ENCODE data around the gene CLCN3. TPM values are rescaled to one million over a fixed set of nuclear protein-coding genes. Genes with fewer than 3 reads are reported as not detected.
A peak's percentile ranks its signal among the peaks of the same experiment; 100 is the strongest.
"Not testable (repeated sequence)": the region's sequence is repeated elsewhere in the genome, so short reads cannot be mapped to it uniquely, and the experiment has no call there.

Gene CLCN3
- total RNA-seq: 10 to 100 TPM; 23.4 to 25.2 TPM

GRCh38 chr4:169619958-169620879 is at the start of gene CLCN3:
Gene CLCN3 (plus strand): TSS chr4:169620578. CDS start chr4:169635929, 15,351 bp downstream.
- Mint-ChIP-seq H3K27me3 (ENCODE audit: low read depth) (no peaks in the 10 kb centered on the region), H3K36me3 (ENCODE audit: low read depth) (peaks cover 8% of the 10 kb centered on the region), H3K27ac (peak within 1 kb of the TSS; percentile 99), H3K4me3 (peak within 1 kb of the TSS; percentile 96), H3K9me3 (ENCODE audit: insufficient read depth) (no peaks in the 10 kb centered on the region), H3K4me1 (ENCODE audit: low read depth) (peaks cover 53% of the 10 kb centered on the region)
- ChIA-PET POLR2A (interaction anchor here (0.5 to 2.5 kb wide), 6 partner anchors 8 to 1302 kb away, joined by 3 to 25 read pairs (median 4); partner anchors contain the start of genes DDX60, MFAP3L and NEK1), CTCF (interaction anchor here (0.7 to 3.0 kb wide), 10 partner anchors 7 to 103 kb away, joined by 3 to 14 read pairs (median 6); partner anchors contain the start of gene NEK1)
- peak; percentile 92 for DNase-seq
- ATAC-seq: peak; percentile 90

GRCh38 chr4:169571012-169571411 is 49.4 kb upstream of the CLCN3 start:
- ATAC-seq; POLR2A ChIA-PET; H3K9me3 Mint-ChIP-seq (ENCODE audit: insufficient read depth); H3K27me3 Mint-ChIP-seq (ENCODE audit: low read depth); H3K4me3 Mint-ChIP-seq; DNase-seq; CTCF ChIA-PET; H3K27ac Mint-ChIP-seq: not testable (repeated sequence)
- Mint-ChIP-seq H3K36me3 (ENCODE audit: low read depth) (peaks cover 35% of the 10 kb centered on the region), H3K4me1 (ENCODE audit: low read depth) (peaks cover 12% of the 10 kb centered on the region)

- Mint-ChIP-seq H3K9me3 (ENCODE audit: insufficient read depth) (no peaks in the 10 kb centered on the region), H3K4me1 (ENCODE audit: low read depth) (peaks cover 9% of the 10 kb centered on the region), H3K4me3 (no peak overlapping the region), H3K36me3 (ENCODE audit: low read depth) (peaks cover 36% of the 10 kb centered on the region), H3K27ac (no peak overlapping the region), H3K27me3 (ENCODE audit: low read depth) (no peaks in the 10 kb centered on the region)
- DNase-seq: no peak
- POLR2A ChIA-PET: no interaction called here
- CTCF ChIA-PET: no interaction called here
- no peak for ATAC-seq
Observed at GRCh38 chr4:169571435-169571834, 48.9 kb upstream of the CLCN3 start.

GRCh38 chr4:169573889-169574288 is 46.5 kb upstream of the CLCN3 start:
- H3K4me3 Mint-ChIP-seq: no peak overlapping the region
- CTCF ChIA-PET: no interaction called here

GRCh38 chr4:169582203-169582602 is 38.2 kb upstream of the CLCN3 start:
- no peak overlapping the region for H3K27ac Mint-ChIP-seq
- POLR2A ChIA-PET: no interaction called here
- no peak for ATAC-seq
- DNase-seq: no peak
- peaks cover 17% of the 10 kb centered on the region for H3K36me3 Mint-ChIP-seq (ENCODE audit: low read depth)
- H3K27me3 Mint-ChIP-seq (ENCODE audit: low read depth): no peaks in the 10 kb centered on the region
- peaks cover 7% of the 10 kb centered on the region for H3K4me1 Mint-ChIP-seq (ENCODE audit: low read depth)
- CTCF ChIA-PET: no interaction called here
- no peak overlapping the region for H3K4me3 Mint-ChIP-seq
- no peaks in the 10 kb centered on the region for H3K9me3 Mint-ChIP-seq (ENCODE audit: insufficient read depth)

More at GRCh38 chr4:169573889-169574288, 46.5 kb upstream of the CLCN3 start:
- POLR2A ChIA-PET: interaction anchor here (0.6 kb wide), 1 partner anchor 41 kb away, joined by 5 read pairs; no protein-coding TSS in a partner anchor
- peaks cover 37% of the 10 kb centered on the region for H3K36me3 Mint-ChIP-seq (ENCODE audit: low read depth)
- H3K4me1 Mint-ChIP-seq (ENCODE audit: low read depth): peaks cover 7% of the 10 kb centered on the region
- no peak overlapping the region for H3K27ac Mint-ChIP-seq
- H3K9me3 Mint-ChIP-seq (ENCODE audit: insufficient read depth): no peaks in the 10 kb centered on the region
- peak; percentile 39 for ATAC-seq
- DNase-seq: no peak
- H3K27me3 Mint-ChIP-seq (ENCODE audit: low read depth): no peaks in the 10 kb centered on the region

- Mint-ChIP-seq H3K27me3 (ENCODE audit: low read depth) (no peaks in the 10 kb centered on the region), H3K27ac (no peak overlapping the region), H3K9me3 (ENCODE audit: insufficient read depth) (no peaks in the 10 kb centered on the region), H3K4me3 (no peak overlapping the region), H3K36me3 (ENCODE audit: low read depth) (peaks cover 21% of the 10 kb centered on the region), H3K4me1 (ENCODE audit: low read depth) (peaks cover 7% of the 10 kb centered on the region)
- ChIA-PET POLR2A (no interaction called here), CTCF (no interaction called here)
- DNase-seq (no peak), ATAC-seq (no peak)
Observed at GRCh38 chr4:169582706-169583105, 37.7 kb upstream of the CLCN3 start.

- ChIA-PET CTCF (no interaction called here), POLR2A (no interaction called here)
- DNase-seq (no peak), ATAC-seq (no peak)
- H3K27ac Mint-ChIP-seq: no peak overlapping the region
- no peaks in the 10 kb centered on the region for H3K9me3 Mint-ChIP-seq (ENCODE audit: insufficient read depth)
- no peak overlapping the region for H3K4me3 Mint-ChIP-seq
- no peaks in the 10 kb centered on the region for H3K27me3 Mint-ChIP-seq (ENCODE audit: low read depth)
- H3K36me3 Mint-ChIP-seq (ENCODE audit: low read depth): peaks cover 21% of the 10 kb centered on the region
- H3K4me1 Mint-ChIP-seq (ENCODE audit: low read depth): peaks cover 7% of the 10 kb centered on the region
Observed at GRCh38 chr4:169583563-169583962, 36.8 kb upstream of the CLCN3 start.

GRCh38 chr4:169593050-169593560 is 27.3 kb upstream of the CLCN3 start:
- H3K27ac Mint-ChIP-seq: no peak overlapping the region
- no peak for DNase-seq
- CTCF ChIA-PET: interaction anchor here (0.7 kb wide), 1 partner anchor 373 kb away, joined by 4 read pairs; no protein-coding TSS in a partner anchor
- no peak for ATAC-seq
- no peaks in the 10 kb centered on the region for H3K27me3 Mint-ChIP-seq (ENCODE audit: low read depth)
- peaks cover 12% of the 10 kb centered on the region for H3K36me3 Mint-ChIP-seq (ENCODE audit: low read depth)
- H3K4me3 Mint-ChIP-seq: no peak overlapping the region
- POLR2A ChIA-PET: no interaction called here
- H3K9me3 Mint-ChIP-seq (ENCODE audit: insufficient read depth): no peaks in the 10 kb centered on the region
- peaks cover 4% of the 10 kb centered on the region for H3K4me1 Mint-ChIP-seq (ENCODE audit: low read depth)

- Mint-ChIP-seq H3K27ac (no peak overlapping the region), H3K9me3 (ENCODE audit: insufficient read depth) (no peaks in the 10 kb centered on the region), H3K4me1 (ENCODE audit: low read depth) (peaks cover 4% of the 10 kb centered on the region), H3K27me3 (ENCODE audit: low read depth) (no peaks in the 10 kb centered on the region), H3K4me3 (no peak overlapping the region), H3K36me3 (ENCODE audit: low read depth) (peaks cover 6% of the 10 kb centered on the region)
- ChIA-PET CTCF (interaction anchor here (1.3 kb wide), 1 partner anchor 28 kb away, joined by 3 read pairs; no protein-coding TSS in a partner anchor), POLR2A (no interaction called here)
- ATAC-seq (no peak), DNase-seq (no peak)
Observed at GRCh38 chr4:169594560-169595195, 25.7 kb upstream of the CLCN3 start.

- Mint-ChIP-seq H3K36me3 (ENCODE audit: low read depth) (peaks cover 13% of the 10 kb centered on the region), H3K27ac (no peak overlapping the region), H3K9me3 (ENCODE audit: insufficient read depth) (no peaks in the 10 kb centered on the region), H3K27me3 (ENCODE audit: low read depth) (no peaks in the 10 kb centered on the region), H3K4me3 (no peak overlapping the region), H3K4me1 (ENCODE audit: low read depth) (peaks cover 19% of the 10 kb centered on the region)
- CTCF ChIA-PET: interaction anchor here (1.4 kb wide), 1 partner anchor 12 kb away, joined by 5 read pairs; the partner anchor contains the start of gene NEK1
- POLR2A ChIA-PET: interaction anchor here (0.6 kb wide), 1 partner anchor 35 kb away, joined by 4 read pairs; no protein-coding TSS in a partner anchor
- no peak for ATAC-seq
- DNase-seq: no peak
Observed at GRCh38 chr4:169601016-169601771, 19.2 kb upstream of the CLCN3 start.

GRCh38 chr4:169603312-169603711 is 17.1 kb upstream of the CLCN3 start:
- Mint-ChIP-seq H3K9me3 (ENCODE audit: insufficient read depth) (no peaks in the 10 kb centered on the region), H3K4me1 (ENCODE audit: low read depth) (peaks cover 25% of the 10 kb centered on the region), H3K27ac (no peak overlapping the region), H3K4me3 (no peak overlapping the region), H3K27me3 (ENCODE audit: low read depth) (no peaks in the 10 kb centered on the region), H3K36me3 (ENCODE audit: low read depth) (peaks cover 22% of the 10 kb centered on the region)
- POLR2A ChIA-PET: no interaction called here
- DNase-seq (no peak), ATAC-seq (no peak)
- CTCF ChIA-PET: interaction anchor here (1.6 kb wide), 1 partner anchor 16 kb away, joined by 7 read pairs; the partner anchor contains the start of gene CLCN3
